Suprapubic skin (tissue), 4 donors: ENCODE measurements around the gene TMEM248. TPM values are rescaled to one million over a fixed set of nuclear protein-coding genes. Genes with fewer than 3 reads are reported as not detected.

Experiments
- DNase-seq, 2 donors: peaks; one replicate each; pipeline ENCODE4 v3.0.0-alpha.2; 2019; ENCODE audit warnings: low spot score in 2 of 2
- H3K27ac ChIP-seq: fragments of 200-600 bp; sonication (generic); one replicate; pipeline ENCODE4 v1.5.1; 2019
- H3K27me3 ChIP-seq: fragments of 200-600 bp; sonication (generic); one replicate; pipeline ENCODE4 v1.5.1; 2019
- H3K36me3 ChIP-seq: fragments of 200-600 bp; sonication (generic); one replicate; pipeline ENCODE4 v1.5.1; 2019
- H3K4me1 ChIP-seq: fragments of 200-600 bp; sonication (generic); one replicate; pipeline ENCODE4 v1.5.1; 2019
- H3K4me3 ChIP-seq: fragments of 200-600 bp; sonication (generic); one replicate; pipeline ENCODE4 v1.5.1; 2019; ENCODE audit warnings: mild to moderate bottlenecking
- H3K9me3 ChIP-seq: fragments of 200-600 bp; sonication (generic); one replicate; pipeline ENCODE4 v1.5.1; 2019
- CTCF ChIP-seq, 2 donors: fragments of 200-600 bp in 1 of 2; fragments of 450-650 bp in 1 of 2; sonication (generic) in 1 of 2; IDR thresholded peaks; one replicate each; pipeline ENCODE4 v1.5.1; 2016 to 2019; ENCODE audit warnings: antibody characterized with exemption in 2 of 2, mild to moderate bottlenecking in 1 of 2, moderate library complexity in 1 of 2
- EP300 ChIP-seq: sonication (generic); formaldehyde crosslinking; IDR thresholded peaks from one replicate; pipeline ENCODE4 v1.6.1; 2017; ENCODE audit warnings: antibody characterized with exemption
- POLR2A ChIP-seq, 2 donors: fragments of 450-650 bp; IDR thresholded peaks; one replicate each; pipeline ENCODE4 v1.6.1; 2017; ENCODE audit warnings: antibody characterized with exemption in 2 of 2, mild to moderate bottlenecking in 2 of 2, moderate library complexity in 2 of 2
- POLR2AphosphoS5 ChIP-seq, 3 donors: sonication (generic); formaldehyde crosslinking; IDR thresholded peaks; one replicate each; pipeline ENCODE4 v1.6.1; 2017; ENCODE audit warnings: antibody characterized with exemption in 3 of 3
- WGBS: methylation state at CpG from one replicate; pipeline ENCODE4 v1.1.5; 2018; 5-methylcytosine and 5-hydroxymethylcytosine counted together
- total RNA-seq, 4 donors: library from RNA; depleted of rRNA; stranded (reverse); fragments of >200 nt; gene quantifications; one replicate each; pipeline ENCODE4 v1.1.0, GENCODE V29; 2016

The TMEM248 gene
- total RNA-seq, 4 donors from 2014 or later = 80.6 to 99.2 (median 91.0) TPM

GRCh38 chr7:66946545-66946944 is 25.5 kb downstream of the TMEM248 start:
- Histone ChIP-seq H3K27ac (no peak overlapping the region), H3K27me3 (no peaks in the 10 kb centered on the region), H3K36me3 (peaks cover 97% of the 10 kb centered on the region), H3K4me1 (no peaks in the 10 kb centered on the region), H3K4me3 (no peak overlapping the region), H3K9me3 (no peaks in the 10 kb centered on the region)
- TF ChIP-seq EP300 = no peak
- 76% methylated on average over 2 of the region's 2 CpGs for WGBS
- DNase-seq = no peak

GRCh38 chr7:66948480-66949109 is 27.6 kb downstream of the TMEM248 start:
- no peaks in the 10 kb centered on the region for H3K9me3 ChIP-seq
- peaks cover 97% of the 10 kb centered on the region for H3K36me3 ChIP-seq
- TF ChIP-seq EP300 = no peak
- H3K27ac ChIP-seq = no peak overlapping the region
- H3K4me1 ChIP-seq = no peaks in the 10 kb centered on the region
- no peaks in the 10 kb centered on the region for H3K27me3 ChIP-seq
- no peak overlapping the region for H3K4me3 ChIP-seq
- 85% methylated on average over 19 of the region's 19 CpGs for WGBS
- DNase-seq = no peak

- no peak for TF ChIP-seq CTCF (IDR thresholded peaks at IDR 0.05)
- no peak for TF ChIP-seq EP300
- no peak for TF ChIP-seq POLR2AphosphoS5 (IDR thresholded peaks at IDR 0.05)
- TF ChIP-seq POLR2A (IDR thresholded peaks at IDR 0.05) = no peak
- WGBS = 82% methylated on average over 3 of the region's 3 CpGs
These were observed 29.3 kb downstream of the TMEM248 start for GRCh38 chr7:66950311-66950710.

GRCh38 chr7:66950763-66951162 is 29.7 kb downstream of the TMEM248 start:
- Histone ChIP-seq H3K9me3 (no peaks in the 10 kb centered on the region), H3K27me3 (no peaks in the 10 kb centered on the region), H3K27ac (no peak overlapping the region), H3K36me3 (peaks cover 96% of the 10 kb centered on the region), H3K4me1 (no peaks in the 10 kb centered on the region), H3K4me3 (no peak overlapping the region)
- WGBS = 91% methylated on average over 8 of the region's 8 CpGs
- no peak for TF ChIP-seq POLR2A (IDR thresholded peaks at IDR 0.05)
- no peak for DNase-seq

More at GRCh38 chr7:66950311-66950710, 29.3 kb downstream of the TMEM248 start:
- H3K4me1 ChIP-seq = no peaks in the 10 kb centered on the region
- no peak overlapping the region for H3K27ac ChIP-seq
- H3K9me3 ChIP-seq = no peaks in the 10 kb centered on the region
- peaks cover 96% of the 10 kb centered on the region for H3K36me3 ChIP-seq
- DNase-seq = no peak
- H3K4me3 ChIP-seq = no peak overlapping the region
- H3K27me3 ChIP-seq = no peaks in the 10 kb centered on the region

- Histone ChIP-seq H3K36me3 (peaks cover 95% of the 10 kb centered on the region), H3K4me1 (no peaks in the 10 kb centered on the region), H3K27ac (no peak overlapping the region), H3K27me3 (no peaks in the 10 kb centered on the region), H3K4me3 (no peak overlapping the region), H3K9me3 (no peaks in the 10 kb centered on the region)
- no peak for TF ChIP-seq POLR2AphosphoS5 (IDR thresholded peaks at IDR 0.05)
- no peak for DNase-seq
- 54% methylated on average over 9 of the region's 11 CpGs for WGBS
These were observed 31.5 kb downstream of the TMEM248 start for GRCh38 chr7:66952343-66953043.

- WGBS = 94% methylated on average over 5 of the region's 5 CpGs
- H3K9me3 ChIP-seq = no peaks in the 10 kb centered on the region
- no peaks in the 10 kb centered on the region for H3K27me3 ChIP-seq
- H3K4me1 ChIP-seq = no peaks in the 10 kb centered on the region
- H3K4me3 ChIP-seq = no peak overlapping the region
- peaks cover 96% of the 10 kb centered on the region for H3K36me3 ChIP-seq
- no peak overlapping the region for H3K27ac ChIP-seq
- TF ChIP-seq CTCF (IDR thresholded peaks at IDR 0.05) = no peak
- TF ChIP-seq POLR2AphosphoS5 (IDR thresholded peaks at IDR 0.05) = no peak
- no peak for TF ChIP-seq POLR2A (IDR thresholded peaks at IDR 0.05)
- no peak for TF ChIP-seq EP300
- DNase-seq = no peak
These were observed 32.0 kb downstream of the TMEM248 start for GRCh38 chr7:66953044-66953427.

- no peaks in the 10 kb centered on the region for H3K9me3 ChIP-seq
- peaks cover 71% of the 10 kb centered on the region for H3K36me3 ChIP-seq
- WGBS = 72% methylated on average over 13 of the region's 13 CpGs
- no peak for DNase-seq
- no peaks in the 10 kb centered on the region for H3K27me3 ChIP-seq
- no peak overlapping the region for H3K4me3 ChIP-seq
- TF ChIP-seq CTCF (IDR thresholded peaks at IDR 0.05) = no peak
- TF ChIP-seq POLR2A (IDR thresholded peaks at IDR 0.05) = no peak
- TF ChIP-seq EP300 = no peak
- no peak for TF ChIP-seq POLR2AphosphoS5 (IDR thresholded peaks at IDR 0.05)
- no peaks in the 10 kb centered on the region for H3K4me1 ChIP-seq
- no peak overlapping the region for H3K27ac ChIP-seq
These were observed 36.7 kb downstream of the TMEM248 start for GRCh38 chr7:66957595-66958290.
